Measurements from ENCODE around the gene NEDD4.
"Not testable (repeated sequence)": the region's sequence is repeated elsewhere in the genome, so short reads cannot be mapped to it uniquely, and the experiment has no call there.

NEDD4 gene

DNA sequence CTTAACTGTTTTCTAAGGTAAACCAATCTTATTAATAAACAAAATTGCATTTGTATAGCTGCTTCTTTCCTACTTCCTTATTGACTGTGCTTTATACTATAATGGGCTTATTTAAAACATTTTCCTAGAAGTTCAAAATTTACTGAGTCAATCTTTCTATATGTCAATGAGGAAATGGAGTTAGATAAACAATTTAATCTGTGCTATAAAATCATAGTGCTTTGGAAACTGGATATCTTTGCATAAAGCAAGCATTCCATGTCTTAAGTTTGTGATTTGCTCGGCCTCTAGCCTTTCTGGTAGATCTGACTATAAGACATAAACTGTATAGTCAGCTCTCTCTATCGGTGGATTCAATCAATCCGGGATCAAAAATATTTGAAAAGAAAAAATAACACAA, 99.6 kb downstream of the NEDD4 start:
- DNase-seq (ENCODE audit: low read depth) = no peak

GRCh38 chr15:55891196-55891595, 102.2 kb downstream of the NEDD4 start:
- no peak for DNase-seq (ENCODE audit: low read depth)

GRCh38 chr15:55884223-55884622, 109.2 kb downstream of the NEDD4 start:
- DNase-seq (ENCODE audit: low read depth) = peak; percentile 42

DNA sequence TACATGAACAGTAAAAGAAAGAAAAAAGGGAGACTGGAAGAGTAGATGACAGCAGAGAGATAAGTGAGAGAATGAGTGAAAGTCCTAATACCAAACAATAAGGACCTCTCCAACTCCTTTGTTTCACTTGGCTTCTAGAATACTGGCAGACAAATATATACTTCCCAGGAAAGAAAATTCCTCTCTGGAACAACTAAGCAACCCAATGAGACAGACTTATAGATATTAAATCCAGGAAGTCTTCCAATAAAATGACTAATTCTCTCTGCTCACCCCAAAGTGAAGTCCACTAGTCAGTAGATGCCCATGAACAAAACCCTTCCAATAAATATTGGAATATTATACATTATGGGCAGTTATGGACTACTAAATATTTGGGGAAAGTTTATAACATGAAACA, 114.2 kb downstream of the NEDD4 start:
- DNase-seq (ENCODE audit: low read depth) = peak; percentile 35

DNA sequence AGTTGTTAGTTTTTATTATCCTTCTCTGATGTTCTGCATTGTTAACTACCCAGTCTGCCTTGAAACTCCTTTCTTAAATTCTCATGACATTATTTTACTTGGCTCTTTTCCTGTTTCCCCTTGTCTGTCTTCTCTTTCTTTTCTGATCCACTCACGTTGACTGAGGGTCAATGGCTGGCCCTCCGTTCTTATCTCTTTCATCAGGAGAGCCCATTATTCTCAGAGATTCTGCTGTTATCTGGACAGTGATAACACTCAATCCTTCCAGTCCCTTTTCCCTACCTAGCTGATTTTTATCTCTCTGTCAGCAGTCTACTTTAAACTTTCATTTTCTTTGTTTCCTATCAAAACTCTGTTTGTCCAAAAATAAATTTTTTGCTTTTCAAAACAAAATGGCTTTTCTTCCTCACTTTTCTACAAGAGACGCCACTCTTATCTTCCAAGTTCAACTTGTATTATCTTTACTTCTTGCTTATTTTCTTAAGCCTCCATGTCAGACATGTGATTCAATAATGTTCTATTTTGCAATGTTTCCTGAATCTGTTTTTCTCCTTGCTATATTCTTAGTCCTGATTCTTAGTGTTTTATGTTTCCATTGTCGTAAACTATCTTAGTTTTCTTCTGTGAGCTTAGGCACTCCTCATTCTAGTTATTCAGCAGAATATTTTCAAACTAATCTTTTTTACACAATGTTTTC, 120.2 kb downstream of the NEDD4 start:
- peak; percentile 26 for DNase-seq (ENCODE audit: low read depth)

DNA sequence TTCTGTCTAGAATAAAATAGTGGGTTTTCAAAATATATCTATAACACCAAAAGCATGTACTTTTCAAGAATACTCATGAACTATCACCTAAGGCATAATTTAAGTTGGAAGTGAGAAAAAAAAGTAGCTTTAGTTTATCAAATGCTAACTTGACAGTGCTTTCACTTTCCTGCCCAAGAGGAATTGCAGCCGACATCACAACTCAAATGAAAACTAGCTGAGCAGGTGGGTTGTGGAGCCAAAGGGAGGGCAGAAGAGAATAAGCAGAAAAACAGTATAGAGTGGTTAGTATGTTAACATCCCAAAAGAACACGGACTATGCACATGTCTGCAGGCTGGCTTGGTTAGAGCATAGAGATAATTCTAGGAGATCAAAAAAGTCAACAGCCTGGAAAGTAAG, 120.9 kb downstream of the NEDD4 start:
- no peak for DNase-seq (ENCODE audit: low read depth)

DNA sequence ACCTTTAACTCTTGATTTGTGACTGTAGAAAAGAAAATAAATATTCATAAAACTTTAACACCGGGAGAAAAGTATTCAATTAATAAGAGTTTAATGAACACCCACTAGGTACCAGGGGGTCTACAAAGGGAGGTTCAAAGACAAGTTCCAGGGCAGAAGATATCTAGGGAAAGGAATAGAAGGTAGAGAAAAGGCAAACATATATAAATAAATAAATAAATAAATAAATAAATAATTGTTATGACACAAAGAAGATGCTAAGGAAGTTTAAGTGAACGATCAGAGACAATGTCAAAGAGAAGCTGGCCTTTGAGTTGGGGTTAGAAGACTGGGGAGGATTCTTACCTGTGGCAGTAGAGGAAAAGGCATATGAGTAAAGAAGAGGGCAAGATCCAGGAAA, 123.8 kb downstream of the NEDD4 start:
- DNase-seq (ENCODE audit: low read depth) = no peak

- DNase-seq (ENCODE audit: low read depth) = no peak
These were observed 124.7 kb downstream of the NEDD4 start for GRCh38 chr15:55868707-55869106.

- not testable (repeated sequence) for DNase-seq (ENCODE audit: low read depth)
These were observed 125.1 kb downstream of the NEDD4 start for GRCh38 chr15:55868291-55868690.

DNA sequence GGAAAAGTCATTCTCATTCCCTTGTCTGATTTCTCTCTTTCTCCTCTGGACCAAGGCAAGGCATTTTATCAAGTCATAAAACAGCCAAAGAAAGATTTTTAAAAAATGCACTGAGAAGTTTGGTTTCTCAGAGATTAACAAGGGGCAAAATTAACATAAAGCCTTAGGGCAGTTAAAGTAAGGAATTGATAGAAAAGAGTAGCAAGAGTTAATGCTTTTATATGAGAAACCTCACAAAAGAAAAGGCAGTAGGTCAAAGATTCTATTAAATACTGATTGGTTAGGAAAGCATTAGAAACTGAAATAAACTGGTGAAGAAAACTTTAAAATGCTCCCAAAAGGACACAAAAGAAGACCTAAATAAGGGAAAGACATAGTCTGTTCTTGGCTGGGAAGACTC, 129.5 kb downstream of the NEDD4 start:
- no peak for DNase-seq (ENCODE audit: low read depth)

GRCh38 chr15:55861115-55861514, 132.3 kb downstream of the NEDD4 start:
- no peak for DNase-seq (ENCODE audit: low read depth)

DNA sequence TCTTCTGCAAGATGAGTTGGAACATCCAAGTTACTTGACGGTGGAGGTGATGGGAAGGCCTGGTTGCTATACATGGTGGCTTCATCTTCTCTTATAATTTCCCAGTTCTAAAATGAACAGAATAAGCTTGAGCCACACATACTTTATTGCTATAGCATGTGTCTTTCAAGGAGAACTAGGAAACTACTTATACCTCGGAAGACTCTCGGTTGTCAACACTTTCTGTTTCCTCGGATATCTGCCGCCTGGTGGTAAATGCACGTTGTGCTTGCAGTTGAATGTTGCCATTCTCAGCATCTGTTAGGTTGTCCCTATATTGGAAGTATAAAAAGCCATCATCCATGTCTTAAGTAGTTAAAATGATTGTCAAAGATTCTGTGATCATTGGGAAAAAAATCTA, 132.9 kb downstream of the NEDD4 start:
- DNase-seq (ENCODE audit: low read depth) = no peak

GRCh38 chr15:55859681-55860080, 133.7 kb downstream of the NEDD4 start:
- no peak for DNase-seq (ENCODE audit: low read depth)

DNA sequence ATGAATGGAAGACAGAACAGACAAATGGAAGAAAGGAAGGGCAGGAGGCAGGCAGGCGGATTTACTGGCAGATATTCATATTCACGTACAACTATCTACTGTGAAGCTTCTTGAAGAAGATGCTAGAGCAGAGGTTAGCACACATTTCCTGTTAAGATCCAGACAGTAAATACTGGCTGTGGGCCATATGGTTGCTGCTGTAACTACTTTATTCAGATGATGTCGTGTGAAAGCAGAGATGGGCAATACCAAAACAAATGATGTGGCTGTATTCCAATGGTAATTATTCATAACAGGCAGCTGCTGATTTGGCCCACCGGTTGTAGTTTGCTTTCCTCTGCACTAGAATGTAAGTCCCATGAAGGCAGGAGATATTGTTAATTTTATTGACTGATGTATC, 134.8 kb downstream of the NEDD4 start:
- peak; percentile 50 for DNase-seq (ENCODE audit: low read depth)

- DNase-seq (ENCODE audit: low read depth) = peak; percentile 25
These were observed 136.8 kb downstream of the NEDD4 start for GRCh38 chr15:55856506-55857164.

- DNase-seq (ENCODE audit: low read depth) = no peak
These were observed 140.3 kb downstream of the NEDD4 start for GRCh38 chr15:55853134-55853533.

- peak; percentile 80 for DNase-seq (ENCODE audit: low read depth)
These were observed 147.2 kb downstream of the NEDD4 start for GRCh38 chr15:55846116-55846707.

GRCh38 chr15:55842897-55843296, 150.5 kb downstream of the NEDD4 start:
- DNase-seq (ENCODE audit: low read depth) = not testable (repeated sequence)

DNA sequence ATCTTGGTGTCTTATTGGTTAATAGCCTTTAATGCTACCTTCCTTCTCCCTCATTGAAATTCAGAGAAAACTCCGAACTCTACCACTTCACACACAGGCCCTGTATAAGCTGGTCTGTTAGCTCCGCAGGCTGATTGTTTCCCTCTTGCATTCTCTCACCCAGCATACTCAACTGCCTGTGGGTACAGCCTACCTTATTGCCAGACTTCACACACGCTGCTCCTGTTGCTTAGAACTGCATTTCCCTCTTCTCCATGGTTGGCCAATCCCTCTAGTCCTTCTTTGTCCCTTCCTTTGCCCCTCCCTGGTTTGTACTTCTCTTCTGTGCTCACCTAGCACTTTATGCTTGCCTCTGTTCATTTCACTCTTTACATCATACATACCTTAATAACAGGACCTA, 157.5 kb downstream of the NEDD4 start:
- DNase-seq (ENCODE audit: low read depth) = no peak

GRCh38 chr15:55834331-55834730, 159.1 kb downstream of the NEDD4 start:
- DNase-seq (ENCODE audit: low read depth) = peak; percentile 46

GRCh38 chr15:55829826-55830225, 163.6 kb downstream of the NEDD4 start:
- no peak for DNase-seq (ENCODE audit: low read depth)

- DNase-seq (ENCODE audit: low read depth) = no peak
These were observed 165.5 kb downstream of the NEDD4 start for GRCh38 chr15:55827955-55828354.

DNA sequence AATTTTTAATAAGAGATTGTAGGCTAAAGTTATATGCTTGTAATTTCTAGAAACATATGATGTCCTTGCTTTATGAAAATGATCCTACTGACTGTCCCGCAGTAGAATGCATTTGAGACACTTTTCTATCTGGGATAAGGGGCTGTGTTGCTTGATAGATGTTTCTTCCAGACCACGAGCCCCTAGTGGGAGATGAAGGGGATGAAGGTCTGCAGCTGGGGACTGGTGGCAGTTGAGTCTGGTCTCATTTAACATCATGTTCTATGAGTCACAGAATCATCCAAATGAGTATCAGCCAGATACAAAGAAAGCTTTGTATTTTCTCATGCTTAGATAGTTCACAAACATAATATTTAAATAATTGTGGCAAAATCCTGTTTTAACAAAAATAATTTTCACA, 166.2 kb downstream of the NEDD4 start:
- no peak for DNase-seq (ENCODE audit: low read depth)

Data from EH (cell line).